CD4-positive, alpha-beta T cell treated with Interleukin-1 beta for 1 hour (primary cell): Measurements from ENCODE around the gene KRTAP6-2.

Experiments used
- DNase-seq, 2 donors: peaks; one replicate each; pipeline ENCODE4 v3.0.0-alpha.2; 2020 to 2022

Gene KRTAP6-2, protein sequence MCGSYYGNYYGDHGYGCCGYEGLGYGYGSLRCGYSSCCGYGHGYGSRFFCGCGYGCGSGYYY

DNA sequence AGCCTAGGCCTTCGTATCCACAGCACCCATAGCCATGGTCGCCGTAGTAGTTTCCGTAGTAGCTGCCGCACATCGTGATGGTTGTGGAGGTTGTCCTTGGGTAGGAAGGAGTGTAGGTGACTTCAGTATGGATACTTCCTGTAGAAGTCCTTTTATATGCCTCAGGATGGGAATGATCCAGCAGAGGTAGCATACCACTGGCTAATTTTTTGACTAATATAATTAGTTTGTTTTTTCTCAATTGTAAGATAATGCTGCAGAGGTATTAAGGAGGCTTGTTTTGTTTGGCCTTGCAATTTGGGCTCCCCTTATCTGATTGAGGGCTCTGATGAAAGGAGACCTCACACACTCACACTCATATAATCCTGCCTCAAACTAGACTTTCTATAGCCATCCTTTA is at the start of gene KRTAP6-2:
Gene KRTAP6-2 (minus strand): TSS at position 101 of the 400 bp plus-strand sequence. CDS start 28 bp downstream, at position 73.
- DNase-seq = no peak

DNA sequence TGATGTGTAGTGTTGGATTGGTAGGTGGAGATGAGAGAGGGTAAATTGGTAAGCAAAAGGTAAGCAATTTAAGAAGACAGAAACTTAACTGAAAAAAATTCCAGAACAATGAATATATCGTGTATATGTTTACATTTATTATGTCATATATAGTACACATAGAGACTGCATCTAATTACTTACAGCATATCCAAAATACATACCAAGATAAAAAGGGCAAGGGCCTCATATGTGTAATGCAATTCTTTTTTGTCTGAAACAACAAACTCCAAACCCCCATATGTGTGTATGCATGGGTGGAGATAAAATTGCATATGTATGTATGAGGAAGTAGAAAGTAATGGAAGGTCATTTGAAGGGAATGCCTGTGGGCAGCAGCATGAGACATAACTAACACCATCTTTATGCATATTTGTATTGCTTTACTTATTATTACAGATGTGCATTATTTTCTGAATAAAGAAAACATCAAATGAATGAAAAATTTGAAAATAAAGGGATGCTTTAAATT is 48.3 kb upstream of the KRTAP6-2 start:
- DNase-seq = no peak

DNA sequence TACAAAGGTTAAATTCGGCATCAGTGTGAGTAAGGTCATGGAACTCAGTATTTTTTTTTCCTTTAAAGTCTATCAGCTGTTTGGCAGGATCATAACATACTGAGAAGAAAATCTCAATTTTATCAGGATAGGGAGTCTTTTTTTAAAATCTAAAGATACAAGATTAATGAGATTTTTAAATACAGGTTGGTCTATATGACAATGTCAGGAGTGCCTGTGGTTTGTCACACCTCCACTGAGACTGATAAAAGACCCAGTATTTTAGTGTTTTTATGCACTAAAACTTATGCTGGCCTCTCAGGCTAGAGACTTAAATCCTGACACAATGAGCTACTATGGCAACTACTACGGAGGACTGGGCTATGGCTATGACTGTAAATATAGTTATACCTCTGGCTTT is 43.9 kb upstream of the KRTAP6-2 start, which contains the start of gene KRTAP20-3:
Gene KRTAP20-3 (plus strand): TSS at position 301 of the 400 bp plus-strand sequence.
- DNase-seq = no peak

DNA sequence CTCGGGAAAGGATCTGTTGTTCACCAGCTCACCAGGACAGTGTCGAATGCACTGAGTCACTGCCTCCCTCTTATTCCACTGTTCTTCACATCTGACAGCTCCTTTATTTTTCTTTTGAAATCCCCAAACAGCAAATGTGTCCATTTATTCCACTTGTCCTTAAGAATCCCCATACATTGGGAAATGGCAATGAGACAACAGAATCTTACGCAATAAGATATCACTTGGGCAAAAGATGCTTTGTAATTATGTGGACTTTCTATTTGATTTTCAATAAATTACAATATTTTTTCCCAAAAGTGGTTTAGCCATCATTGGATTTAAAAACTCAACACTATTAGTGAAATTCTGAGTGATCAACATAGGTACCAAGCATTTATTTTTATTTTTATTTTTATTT is 40.0 kb upstream of the KRTAP6-2 start:
- no peak for DNase-seq

DNA sequence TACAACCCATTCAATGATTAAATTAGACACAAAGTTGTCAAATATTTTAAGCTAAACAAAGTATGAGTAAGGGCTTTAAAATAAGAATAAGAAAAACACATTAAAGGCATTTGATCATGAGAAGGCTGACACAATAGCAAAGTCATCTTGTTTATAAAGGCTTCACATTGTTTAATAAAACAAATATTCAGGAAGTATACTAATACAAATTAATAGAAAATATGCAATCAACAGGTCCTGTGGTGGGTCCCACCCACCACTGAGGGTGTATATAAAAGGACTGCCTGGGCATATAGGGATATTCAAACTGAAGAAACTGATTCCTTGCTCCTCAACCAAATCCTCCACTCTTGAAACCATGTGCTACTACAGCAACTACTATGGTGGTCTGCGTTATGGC is 36.2 kb upstream of the KRTAP6-2 start, which contains the start of gene KRTAP20-2:
Gene KRTAP20-2 (plus strand): TSS at position 301 of the 400 bp plus-strand sequence. CDS start 58 bp downstream, at position 359.
- DNase-seq = no peak

DNA sequence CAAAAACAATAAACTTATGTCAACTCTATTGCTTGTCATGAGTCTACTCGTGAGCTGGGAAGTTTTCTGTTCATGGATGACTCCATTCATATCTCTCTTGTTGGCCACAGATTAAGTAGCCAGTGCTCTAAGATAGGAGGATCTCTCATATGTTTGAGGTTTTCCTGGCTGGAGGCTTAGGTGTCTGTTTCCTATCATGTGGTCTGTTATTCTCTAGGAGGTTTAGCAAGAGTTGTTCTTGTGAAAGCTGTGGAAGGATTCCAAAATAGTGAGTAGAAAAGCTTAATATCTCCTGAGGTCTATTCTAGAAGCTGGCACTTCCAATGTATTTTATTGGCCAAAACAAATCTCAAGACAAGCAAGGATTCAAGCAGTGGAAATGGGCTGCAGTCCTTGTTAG is 30.5 kb upstream of the KRTAP6-2 start:
- no peak for DNase-seq

DNA sequence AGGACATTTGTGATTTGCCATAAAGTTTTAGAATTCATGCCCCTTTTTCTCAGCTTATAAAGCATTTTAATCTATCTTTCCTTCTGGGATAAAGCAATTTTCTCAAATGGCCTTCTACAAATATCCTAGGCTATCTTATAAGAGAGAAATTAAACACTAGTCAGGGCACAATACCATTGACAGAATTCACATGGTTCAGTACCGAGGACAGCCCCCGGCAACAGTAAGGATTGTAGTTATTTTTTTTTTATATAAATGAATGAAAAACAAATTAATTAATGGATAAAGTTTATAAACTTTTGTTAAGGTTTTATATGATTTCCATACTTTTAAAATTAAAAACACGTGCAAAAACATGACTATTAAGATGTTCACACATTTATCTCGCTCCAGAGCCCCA is 29.4 kb upstream of the KRTAP6-2 start:
- no peak for DNase-seq

DNA sequence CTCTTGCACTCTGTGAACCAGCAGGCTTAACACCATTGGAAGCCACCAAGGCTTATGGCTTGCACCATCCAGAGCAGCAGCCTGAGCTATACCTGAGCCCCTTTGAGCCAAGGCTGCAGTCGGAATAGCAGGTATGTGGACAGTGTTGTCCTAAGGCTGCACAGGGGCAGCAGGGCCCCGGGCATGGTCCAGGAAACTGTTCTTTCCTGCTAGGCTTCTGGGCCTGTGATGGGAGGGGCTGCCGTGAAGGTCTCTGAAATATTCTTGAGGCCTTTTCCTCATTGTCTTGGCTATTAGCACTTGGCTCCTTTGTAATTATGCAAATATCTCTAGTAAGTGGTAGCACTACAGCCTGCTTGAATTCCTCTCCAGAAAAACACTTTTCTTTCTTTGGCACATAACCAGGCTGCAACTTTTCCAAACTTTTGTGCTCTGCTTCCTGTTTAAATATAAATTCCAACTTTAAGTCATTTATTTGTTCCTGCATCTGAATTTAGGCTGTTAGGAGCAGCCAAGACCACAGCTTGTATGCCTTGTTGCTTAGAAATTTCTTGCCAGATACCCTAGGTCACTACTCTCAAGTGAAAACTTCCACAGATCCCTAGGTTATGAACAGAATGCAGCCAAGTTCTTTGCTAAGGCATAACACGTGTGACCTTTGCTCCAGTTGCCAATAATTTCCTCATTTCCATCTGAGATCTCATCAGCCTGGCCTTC is 26.9 kb upstream of the KRTAP6-2 start:
- DNase-seq = no peak

DNA sequence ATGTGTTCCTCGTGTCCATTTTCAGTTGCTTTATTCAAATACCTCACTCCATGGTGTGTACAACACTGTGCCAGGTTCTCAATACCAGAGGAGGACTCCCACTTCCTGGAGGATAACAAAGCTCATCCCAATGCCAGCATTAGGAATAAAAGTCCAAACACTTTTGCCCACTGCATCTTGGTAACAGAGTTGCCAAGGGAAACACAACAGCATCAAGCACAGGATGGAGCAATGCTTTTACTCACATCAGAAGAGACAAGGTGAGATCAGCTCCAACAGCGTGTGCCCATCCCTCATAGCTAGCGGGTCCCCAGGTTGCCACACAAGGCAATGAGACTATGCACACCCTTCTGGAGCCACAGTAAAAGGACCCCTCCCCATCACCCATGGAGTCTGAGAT is 24.7 kb upstream of the KRTAP6-2 start:
- no peak for DNase-seq

DNA sequence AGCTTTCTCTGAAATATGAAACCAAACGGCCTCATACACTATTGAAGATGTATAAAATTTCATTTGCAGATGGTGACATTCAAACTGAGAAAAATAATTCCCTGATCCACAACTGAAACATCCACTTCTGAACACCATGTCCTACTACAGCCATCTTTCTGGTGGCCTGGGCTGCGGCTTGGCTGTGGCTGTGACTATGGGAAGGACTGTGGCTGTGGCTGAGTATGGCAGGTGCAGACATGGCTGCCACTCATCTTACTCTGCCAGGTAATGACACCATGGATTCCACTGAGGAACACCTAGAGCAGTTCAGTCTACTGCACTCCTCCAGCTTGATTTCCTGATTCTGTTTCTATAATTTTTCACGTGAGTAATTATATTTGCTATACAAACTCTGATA is 21.8 kb upstream of the KRTAP6-2 start, which contains the start of gene KRTAP20-4:
Gene KRTAP20-4 (plus strand): TSS at position 106 of the 400 bp plus-strand sequence.
- DNase-seq = no peak

DNA sequence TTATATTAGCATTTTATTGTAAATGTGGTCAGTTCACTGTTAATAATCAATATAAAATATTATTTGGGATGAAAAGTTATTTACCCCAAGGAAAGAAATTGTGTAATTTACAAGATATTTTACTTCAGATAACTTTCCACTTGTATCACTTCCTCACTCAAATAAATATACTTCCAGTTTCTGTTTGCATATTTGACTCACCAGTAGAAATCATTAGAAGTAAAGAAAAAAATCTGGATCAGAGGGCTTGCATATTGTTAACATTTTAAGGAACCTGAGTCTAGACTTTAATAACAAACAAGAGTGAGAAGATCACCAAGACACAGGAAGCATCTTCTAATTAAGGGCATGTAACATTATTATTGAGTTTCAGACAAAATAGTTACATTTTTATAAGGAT is 21.4 kb upstream of the KRTAP6-2 start:
- no peak for DNase-seq

DNA sequence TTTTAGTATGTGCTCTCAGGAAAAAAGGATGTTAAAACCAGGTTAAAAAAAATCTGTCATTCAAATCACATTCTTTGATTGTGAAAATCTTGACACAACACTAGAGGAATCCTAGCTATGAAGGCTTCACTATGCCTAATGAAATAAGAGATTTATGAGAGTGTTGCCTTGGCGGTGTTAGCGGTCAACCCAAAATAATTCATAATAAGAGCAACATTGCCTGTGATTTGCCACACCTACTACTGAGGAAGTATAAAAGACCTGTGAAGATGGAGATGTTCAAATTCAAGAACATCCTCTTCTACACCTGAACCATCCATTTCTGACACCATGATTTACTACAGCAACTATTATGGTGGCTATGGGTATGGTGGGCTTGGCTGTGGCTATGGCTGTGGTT is 17.4 kb upstream of the KRTAP6-2 start, which contains the start of gene KRTAP20-1:
Gene KRTAP20-1 (plus strand): TSS at position 301 of the 400 bp plus-strand sequence. CDS start 30 bp downstream, at position 331.
- DNase-seq = no peak

DNA sequence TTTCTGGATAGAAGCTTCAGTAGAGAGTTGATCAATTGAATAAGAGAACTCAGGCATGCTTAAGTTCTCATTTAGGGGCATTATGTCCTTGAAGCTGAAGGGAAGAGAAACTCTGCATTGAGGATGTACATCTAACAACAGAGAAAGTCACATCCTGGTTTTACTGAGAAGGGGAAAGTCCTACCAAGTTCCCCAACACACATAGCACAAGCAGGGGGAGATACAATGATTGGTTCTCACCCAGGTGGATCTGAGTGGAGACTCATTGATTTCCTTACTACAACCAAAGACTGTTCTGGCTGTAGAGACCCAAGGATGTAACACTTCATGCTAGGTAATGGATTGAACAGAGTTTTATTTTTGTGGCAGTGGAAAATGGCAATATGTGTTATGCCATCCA is 16.5 kb upstream of the KRTAP6-2 start:
- no peak for DNase-seq

DNA sequence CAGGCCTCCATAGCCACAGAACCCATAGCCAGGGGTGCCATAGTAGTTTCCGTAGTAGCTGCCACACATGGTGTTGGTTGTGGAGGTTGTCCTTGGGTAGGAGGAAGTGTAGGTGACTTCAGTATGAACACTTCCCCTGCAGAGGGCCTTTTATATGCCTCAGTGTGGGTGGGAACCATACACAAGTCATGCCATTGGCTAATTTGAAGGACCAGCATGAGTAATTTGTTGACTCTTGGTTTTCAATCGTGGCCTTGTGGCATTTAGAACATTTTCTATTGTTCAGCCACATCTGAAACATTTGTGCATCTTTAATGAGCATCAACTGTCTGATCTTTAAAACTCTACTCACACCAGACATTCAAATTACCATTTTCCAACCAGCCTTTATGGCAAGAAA is 15.1 kb upstream of the KRTAP6-2 start, which contains the start of gene KRTAP6-1:
Gene KRTAP6-1 (minus strand): TSS at position 95 of the 400 bp plus-strand sequence. CDS start 26 bp downstream, at position 69.
- no peak for DNase-seq

DNA sequence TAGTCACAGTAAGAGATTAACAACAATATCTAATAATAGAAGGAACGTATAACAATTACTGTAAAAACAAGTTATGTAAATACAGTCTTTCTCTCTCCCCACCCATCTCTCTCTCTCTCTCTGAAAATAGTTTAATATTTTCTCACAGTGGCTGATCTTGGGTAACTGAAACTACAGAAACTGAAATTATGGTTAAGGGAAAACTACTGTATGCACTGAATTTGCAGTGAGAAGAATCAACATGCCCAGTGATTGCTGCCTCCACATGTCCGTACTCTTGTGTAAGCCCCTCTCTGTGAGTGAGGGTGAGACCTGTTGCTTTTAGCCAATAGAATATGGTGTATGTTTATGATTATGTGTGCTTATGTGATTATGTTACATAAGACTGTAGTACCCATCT is 13.4 kb upstream of the KRTAP6-2 start:
- DNase-seq = no peak

DNA sequence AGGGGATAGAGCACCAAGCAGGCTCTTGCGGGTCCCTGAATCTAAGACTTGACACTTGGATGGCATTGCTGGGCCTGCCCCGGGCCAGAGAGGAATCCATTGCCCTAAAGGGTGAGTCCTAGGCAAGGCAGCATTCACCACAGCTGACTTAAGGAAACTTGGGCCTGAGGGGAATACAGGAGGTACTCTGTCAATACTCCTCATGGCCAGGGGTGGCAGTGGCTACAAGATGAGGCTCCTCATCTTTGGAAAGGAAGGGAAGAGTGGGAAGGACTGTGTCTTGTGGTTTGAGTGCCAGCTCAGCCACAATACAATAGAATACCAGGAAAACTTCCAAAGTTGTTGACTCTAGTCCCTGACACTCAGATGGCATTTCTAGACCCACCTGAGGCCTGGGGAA is 7.3 kb upstream of the KRTAP6-2 start:
- no peak for DNase-seq

DNA sequence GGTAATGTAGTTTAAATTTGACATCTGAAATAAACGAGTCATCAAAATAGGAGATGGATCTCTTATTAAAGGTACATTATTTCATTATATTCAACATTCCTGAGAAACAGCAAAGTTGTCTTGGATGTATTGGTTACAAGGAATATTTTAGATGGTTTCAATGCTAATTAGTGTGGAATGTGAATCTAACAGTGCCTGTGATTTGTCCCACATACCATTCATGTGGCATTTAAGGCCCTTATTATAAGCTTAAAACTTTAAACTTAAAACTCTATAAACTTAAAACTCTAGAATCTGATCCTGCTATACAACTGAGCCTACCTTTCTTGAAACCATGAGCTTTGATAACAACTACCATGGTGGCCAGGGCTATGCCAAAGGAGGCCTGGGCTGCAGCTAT is 2.1 kb upstream of the KRTAP6-2 start, which contains the start of gene KRTAP22-1:
Gene KRTAP22-1 (plus strand): TSS at position 301 of the 400 bp plus-strand sequence.
- DNase-seq = no peak

DNA sequence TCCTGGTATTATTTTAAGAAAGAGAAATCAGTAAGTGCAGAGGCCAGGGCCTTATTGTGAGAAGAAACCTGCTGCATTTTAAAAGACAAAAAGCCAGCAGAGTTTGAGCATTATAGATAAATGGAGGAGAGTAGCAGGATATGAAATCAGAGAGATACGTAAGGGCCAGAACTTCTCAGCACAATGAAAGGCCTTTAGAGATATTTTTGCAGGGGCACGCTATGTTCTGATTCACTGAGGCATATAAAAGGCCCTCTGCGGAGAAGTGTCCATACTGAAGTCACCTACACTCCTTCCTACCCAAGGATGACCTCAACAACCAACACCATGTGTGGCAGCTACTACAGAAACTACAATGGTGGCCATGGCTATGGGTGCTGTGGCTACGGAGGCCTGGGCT is 6.6 kb downstream of the KRTAP6-2 start, which contains the start of gene KRTAP6-3:
Gene KRTAP6-3 (plus strand): TSS at position 301 of the 400 bp plus-strand sequence. CDS start 6 bp downstream, at position 307.
- no peak for DNase-seq

DNA sequence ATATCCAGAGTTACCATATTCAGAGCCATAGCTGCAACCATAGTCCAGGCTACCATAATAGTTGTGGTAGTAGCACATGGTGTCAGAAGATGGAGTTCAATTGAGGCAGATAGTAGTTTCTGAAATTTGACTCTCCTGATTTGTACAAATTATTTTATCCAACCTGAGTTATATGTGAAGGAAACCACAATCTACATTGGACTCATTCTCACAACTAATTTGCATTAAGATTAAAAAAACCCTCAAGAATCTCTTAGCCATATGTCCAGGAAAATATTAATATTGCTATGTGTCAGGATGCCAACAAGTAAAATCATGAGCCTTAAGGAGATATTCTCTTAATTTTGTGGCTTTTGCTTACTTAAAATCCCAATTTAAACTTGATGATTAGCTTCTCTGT is 8.4 kb downstream of the KRTAP6-2 start, which contains the start of gene KRTAP22-2:
Gene KRTAP22-2 (minus strand): TSS at position 101 of the 400 bp plus-strand sequence.
- no peak for DNase-seq

DNA sequence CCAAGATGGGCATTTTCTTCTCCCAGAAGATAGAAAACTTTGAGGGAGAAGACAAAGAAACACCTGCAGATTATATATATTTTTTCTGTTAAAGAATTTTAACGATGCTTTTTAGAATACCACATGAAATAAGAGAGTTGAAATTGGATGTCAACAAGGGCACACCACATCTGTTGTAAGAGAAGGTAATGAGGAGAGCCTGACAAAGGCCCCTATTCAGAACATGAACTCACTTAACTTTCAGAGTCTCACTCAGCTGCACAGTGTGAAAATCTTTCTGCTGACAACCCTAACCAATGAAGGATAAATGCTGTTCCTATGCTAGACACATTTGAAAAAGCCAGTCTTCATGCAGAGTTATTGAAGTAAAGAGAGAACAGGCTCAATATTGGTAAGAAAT is 15.8 kb downstream of the KRTAP6-2 start:
- DNase-seq = no peak

DNA sequence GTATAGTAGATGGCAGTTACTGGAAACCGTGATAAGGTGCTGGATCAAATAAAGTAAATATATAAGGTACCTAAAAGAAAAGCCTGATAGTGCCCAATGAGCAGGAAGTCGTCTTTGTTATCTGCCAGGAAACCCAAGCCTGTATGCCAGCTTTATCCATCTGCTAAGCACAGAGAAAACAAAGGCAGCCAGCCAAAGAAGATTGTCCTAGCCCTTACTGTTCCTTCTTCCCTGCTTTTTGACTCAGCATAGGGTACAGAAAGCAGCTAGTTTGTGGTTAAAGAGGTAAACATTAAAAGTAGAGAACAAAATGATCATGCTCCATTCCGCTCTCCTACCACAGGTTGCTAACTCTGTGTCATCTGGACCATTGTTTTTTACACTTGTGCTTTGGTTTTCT is 18.6 kb downstream of the KRTAP6-2 start:
- DNase-seq = no peak

DNA sequence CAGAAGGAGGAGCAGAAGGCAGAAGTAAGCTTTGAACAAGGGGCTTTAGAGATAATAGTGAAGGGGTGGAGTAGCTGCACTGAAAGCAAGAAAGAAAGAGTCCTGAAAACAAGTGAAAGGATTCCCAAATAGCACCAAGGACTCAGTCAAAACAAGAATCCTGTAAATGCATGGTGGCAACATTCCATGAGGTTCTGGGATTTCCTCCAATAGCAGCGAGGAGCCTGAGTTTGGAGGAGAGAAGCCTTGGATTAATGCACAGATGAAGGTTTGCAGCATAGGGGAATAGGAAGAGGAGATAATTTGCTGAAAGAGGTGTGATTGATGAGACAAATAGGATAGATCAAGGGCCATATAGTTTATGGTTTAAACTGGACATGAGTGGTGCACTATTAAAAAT is 19.4 kb downstream of the KRTAP6-2 start:
- DNase-seq = no peak

DNA sequence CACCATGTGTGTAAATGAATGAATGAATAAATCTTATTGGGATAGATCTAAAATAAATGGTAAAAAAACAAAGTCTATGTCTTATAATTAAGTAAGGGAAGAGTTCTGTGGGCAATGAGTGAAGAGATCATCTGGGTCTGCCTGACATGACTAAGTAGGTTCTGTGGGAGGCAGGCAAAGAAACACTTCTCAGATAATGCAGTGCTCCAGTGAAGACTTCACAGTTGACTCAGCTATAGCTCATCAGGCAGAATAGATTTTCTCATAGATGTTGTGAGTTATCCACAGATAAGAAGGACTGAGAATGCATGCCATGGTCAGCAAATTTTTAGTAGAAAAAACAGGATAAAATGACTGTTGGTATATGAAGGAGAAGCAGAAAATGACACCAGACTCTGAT is 20.9 kb downstream of the KRTAP6-2 start:
- DNase-seq = no peak

DNA sequence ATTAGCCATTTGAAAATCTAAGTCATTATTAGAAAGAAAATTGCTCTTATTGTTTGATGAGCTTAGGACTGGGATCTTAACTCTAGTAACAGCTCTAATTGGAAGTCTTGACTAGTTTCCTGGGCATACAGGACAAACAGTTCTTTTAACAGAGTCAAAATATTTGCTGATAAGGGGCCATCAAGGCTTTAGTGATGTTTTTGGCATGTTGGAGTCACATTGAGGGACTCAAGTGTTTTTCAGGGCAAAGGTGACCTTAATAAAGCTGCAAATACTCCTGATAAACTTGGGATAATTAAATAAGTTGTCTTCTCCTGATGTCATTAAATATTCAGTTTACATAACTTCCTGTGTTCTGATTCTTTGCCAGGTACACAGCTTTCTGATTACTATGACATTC is 31.1 kb downstream of the KRTAP6-2 start:
- no peak for DNase-seq
